ENCODE results near the gene ENKD1.

DNA sequence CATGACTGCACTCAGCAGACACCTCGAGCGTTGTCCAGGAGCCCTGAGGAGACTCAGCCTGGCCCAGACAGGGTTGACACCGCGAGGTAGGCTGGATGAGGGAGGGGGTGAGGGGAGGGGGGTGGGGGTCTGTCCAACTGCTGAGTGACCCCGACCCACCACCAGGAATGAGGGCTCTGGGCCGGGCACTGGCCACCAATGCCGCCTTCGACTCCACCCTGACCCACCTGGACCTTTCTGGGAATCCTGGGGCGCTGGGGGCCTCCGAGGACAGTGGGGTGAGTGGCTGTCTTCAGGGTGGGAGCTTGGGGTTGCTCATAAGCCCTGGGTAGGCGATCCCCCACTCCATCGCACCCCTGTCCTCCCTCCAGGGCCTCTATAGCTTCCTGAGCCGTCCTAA, 18.9 kb downstream of the ENKD1 start:
- TF ChIP-seq CTCF (conservative IDR thresholded peaks at IDR 0.05; ENCODE audit: low read depth in 2 of 2) (no peak), EZH2 (IDR thresholded peaks at IDR 0.05; ENCODE audit: low read depth, unreplicated experiment) (no peak), JUNB (IDR thresholded peaks at IDR 0.05; ENCODE audit: unreplicated experiment) (no peak), REST (IDR thresholded peaks at IDR 0.05; ENCODE audit: unreplicated experiment) (no peak), POLR2AphosphoS5 (IDR thresholded peaks at IDR 0.05; ENCODE audit: low read depth) (no peak), EZH2phosphoT487 (IDR thresholded peaks at IDR 0.05; ENCODE audit: unreplicated experiment) (no peak), NANOG (IDR thresholded peaks at IDR 0.05; ENCODE audit: borderline replicate concordance) (no peak), CREB1 (CRISPR knock-in tag; IDR thresholded peaks at IDR 0.05; ENCODE audit: low read depth) (no peak)
- TF ChIP-seq, protein P1, sequence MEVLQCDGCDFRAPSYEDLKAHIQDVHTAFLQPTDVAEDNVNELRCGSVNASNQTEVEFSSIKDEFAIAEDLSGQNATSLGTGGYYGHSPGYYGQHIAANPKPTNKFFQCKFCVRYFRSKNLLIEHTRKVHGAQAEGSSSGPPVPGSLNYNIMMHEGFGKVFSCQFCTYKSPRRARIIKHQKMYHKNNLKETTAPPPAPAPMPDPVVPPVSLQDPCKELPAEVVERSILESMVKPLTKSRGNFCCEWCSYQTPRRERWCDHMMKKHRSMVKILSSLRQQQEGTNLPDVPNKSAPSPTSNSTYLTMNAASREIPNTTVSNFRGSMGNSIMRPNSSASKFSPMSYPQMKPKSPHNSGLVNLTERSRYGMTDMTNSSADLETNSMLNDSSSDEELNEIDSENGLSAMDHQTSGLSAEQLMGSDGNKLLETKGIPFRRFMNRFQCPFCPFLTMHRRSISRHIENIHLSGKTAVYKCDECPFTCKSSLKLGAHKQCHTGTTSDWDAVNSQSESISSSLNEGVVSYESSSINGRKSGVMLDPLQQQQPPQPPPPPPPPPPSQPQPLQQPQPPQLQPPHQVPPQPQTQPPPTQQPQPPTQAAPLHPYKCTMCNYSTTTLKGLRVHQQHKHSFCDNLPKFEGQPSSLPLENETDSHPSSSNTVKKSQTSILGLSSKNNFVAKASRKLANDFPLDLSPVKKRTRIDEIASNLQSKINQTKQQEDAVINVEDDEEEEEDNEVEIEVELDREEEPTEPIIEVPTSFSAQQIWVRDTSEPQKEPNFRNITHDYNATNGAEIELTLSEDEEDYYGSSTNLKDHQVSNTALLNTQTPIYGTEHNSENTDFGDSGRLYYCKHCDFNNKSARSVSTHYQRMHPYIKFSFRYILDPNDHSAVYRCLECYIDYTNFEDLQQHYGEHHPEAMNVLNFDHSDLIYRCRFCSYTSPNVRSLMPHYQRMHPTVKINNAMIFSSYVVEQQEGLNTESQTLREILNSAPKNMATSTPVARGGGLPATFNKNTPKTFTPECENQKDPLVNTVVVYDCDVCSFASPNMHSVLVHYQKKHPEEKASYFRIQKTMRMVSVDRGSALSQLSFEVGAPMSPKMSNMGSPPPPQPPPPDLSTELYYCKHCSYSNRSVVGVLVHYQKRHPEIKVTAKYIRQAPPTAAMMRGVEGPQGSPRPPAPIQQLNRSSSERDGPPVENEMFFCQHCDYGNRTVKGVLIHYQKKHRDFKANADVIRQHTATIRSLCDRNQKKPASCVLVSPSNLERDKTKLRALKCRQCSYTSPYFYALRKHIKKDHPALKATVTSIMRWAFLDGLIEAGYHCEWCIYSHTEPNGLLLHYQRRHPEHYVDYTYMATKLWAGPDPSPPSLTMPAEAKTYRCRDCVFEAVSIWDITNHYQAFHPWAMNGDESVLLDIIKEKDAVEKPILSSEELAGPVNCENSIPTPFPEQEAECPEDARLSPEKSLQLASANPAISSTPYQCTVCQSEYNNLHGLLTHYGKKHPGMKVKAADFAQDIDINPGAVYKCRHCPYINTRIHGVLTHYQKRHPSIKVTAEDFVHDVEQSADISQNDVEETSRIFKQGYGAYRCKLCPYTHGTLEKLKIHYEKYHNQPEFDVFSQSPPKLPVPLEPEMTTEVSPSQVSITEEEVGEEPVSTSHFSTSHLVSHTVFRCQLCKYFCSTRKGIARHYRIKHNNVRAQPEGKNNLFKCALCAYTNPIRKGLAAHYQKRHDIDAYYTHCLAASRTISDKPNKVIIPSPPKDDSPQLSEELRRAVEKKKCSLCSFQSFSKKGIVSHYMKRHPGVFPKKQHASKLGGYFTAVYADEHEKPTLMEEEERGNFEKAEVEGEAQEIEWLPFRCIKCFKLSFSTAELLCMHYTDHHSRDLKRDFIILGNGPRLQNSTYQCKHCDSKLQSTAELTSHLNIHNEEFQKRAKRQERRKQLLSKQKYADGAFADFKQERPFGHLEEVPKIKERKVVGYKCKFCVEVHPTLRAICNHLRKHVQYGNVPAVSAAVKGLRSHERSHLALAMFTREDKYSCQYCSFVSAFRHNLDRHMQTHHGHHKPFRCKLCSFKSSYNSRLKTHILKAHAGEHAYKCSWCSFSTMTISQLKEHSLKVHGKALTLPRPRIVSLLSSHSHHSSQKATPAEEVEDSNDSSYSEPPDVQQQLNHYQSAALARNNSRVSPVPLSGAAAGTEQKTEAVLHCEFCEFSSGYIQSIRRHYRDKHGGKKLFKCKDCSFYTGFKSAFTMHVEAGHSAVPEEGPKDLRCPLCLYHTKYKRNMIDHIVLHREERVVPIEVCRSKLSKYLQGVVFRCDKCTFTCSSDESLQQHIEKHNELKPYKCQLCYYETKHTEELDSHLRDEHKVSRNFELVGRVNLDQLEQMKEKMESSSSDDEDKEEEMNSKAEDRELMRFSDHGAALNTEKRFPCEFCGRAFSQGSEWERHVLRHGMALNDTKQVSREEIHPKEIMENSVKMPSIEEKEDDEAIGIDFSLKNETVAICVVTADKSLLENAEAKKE (CRISPR knock-in tag; IDR thresholded peaks at IDR 0.05): no peak
- TF ChIP-seq, protein P2, sequence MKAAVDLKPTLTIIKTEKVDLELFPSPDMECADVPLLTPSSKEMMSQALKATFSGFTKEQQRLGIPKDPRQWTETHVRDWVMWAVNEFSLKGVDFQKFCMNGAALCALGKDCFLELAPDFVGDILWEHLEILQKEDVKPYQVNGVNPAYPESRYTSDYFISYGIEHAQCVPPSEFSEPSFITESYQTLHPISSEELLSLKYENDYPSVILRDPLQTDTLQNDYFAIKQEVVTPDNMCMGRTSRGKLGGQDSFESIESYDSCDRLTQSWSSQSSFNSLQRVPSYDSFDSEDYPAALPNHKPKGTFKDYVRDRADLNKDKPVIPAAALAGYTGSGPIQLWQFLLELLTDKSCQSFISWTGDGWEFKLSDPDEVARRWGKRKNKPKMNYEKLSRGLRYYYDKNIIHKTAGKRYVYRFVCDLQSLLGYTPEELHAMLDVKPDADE (IDR thresholded peaks at IDR 0.05): no peak

Measured in GM23338 (cell line).